Adrenal gland (tissue), 5 donors: ENCODE measurements around the gene RALGAPA1.

Experiments used
- CTCF ChIP-seq, 6 experiments: fragments of 450-650 bp in 4 of 6; fragments of 200-600 bp in 2 of 6; sonication (generic) in 1 of 6; IDR thresholded peaks; 1 replicate in 5 of 6; 2 replicates in 1 of 6; pipeline versions ENCODE4 v1.5.1 to v1.8.0; 2016 to 2021; ENCODE audit warnings: antibody characterized with exemption in 6 of 6, mild to moderate bottlenecking in 2 of 6, moderate library complexity in 1 of 6
- POLR2A ChIP-seq, 2 donors: fragments of 450-650 bp; IDR thresholded peaks; one replicate each; pipeline ENCODE4 v1.6.1; 2017; ENCODE audit warnings: antibody characterized with exemption in 2 of 2, mild to moderate bottlenecking in 2 of 2, moderate library complexity in 1 of 2
- donor health status: DM: no; HTN: no; CAD: no.

GRCh38 chr14:35519986-35520385 is 289.1 kb downstream of the RALGAPA1 start:
- TF ChIP-seq CTCF (IDR thresholded peaks at IDR 0.05) (no peak), POLR2A (IDR thresholded peaks at IDR 0.05) (no peak)
